ENCODE measurements around the gene DYNLL1. TPM values are rescaled to one million over a fixed set of nuclear protein-coding genes. Genes with fewer than 3 reads are reported as not detected.
"Not testable (repeated sequence)": the region's sequence is repeated elsewhere in the genome, so short reads cannot be mapped to it uniquely, and the experiment has no call there.

Gene DYNLL1
- total RNA-seq, 1 experiment from 2014 or later, result 618 TPM

DNA sequence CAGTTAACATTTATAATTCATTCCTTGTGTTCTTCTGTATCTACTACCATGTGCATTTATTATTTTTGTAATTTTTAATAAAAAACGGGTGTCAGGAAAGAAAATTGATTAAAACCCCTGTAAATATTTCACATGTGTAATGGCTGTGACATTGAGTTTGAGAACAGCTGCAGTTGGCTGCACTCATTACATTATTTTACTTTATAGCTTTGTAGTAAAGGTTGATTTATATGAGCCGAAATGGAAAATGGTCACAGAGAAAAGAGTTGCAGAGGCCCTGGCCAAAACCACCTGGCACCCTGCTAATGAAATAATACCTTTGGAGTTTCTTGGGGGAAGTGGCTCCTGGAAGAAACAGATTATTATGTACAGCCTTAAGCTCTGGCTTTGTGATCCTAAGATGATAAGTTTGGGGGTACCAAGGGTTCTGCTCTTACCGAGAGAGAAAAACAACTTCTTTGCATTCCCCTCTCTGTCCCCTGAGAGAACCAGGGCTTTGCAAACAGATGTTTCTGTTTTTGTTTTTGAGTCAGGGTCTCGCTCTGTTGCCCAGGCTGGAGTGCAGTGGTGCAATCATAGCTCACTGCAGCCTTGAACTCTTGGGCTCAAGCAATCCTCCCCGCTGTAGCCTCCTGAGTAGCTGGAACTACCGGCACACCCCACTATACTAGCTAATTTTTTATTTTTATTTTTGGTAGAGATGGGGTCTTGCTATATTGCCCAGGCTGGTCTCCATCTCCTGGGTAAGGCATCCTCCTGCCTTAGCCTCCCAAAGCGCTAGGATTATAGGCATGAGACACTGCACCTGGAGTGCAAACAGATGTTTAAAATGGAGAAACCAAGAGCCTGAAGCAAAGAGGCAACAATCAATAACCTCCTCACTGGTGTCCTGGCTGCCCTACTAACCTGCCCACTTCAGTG lies 9.7 kb upstream of the DYNLL1 start:
- Histone ChIP-seq H2BK15ac (ENCODE audit: low read depth, low read length) (no peak overlapping the region), H4K5ac (ENCODE audit: insufficient read length, low read depth, low read length) (no peak overlapping the region), H3K56ac (ENCODE audit: insufficient read length, low read depth, low read length) (no peak overlapping the region), H3K4me1 (ENCODE audit: insufficient read depth, low read length) (no peaks in the 10 kb centered on the region), H3K9ac (ENCODE audit: extremely low read depth, insufficient read length, low read length) (no peak overlapping the region), H3K79me2 (ENCODE audit: insufficient read depth, low read length) (no peaks in the 10 kb centered on the region), H2BK12ac (ENCODE audit: insufficient read length, low read depth, low read length) (no peak overlapping the region), H4K20me1 (ENCODE audit: control insufficient read depth, insufficient read depth, insufficient read length) (no peaks in the 10 kb centered on the region), H3K27me3 (ENCODE audit: insufficient read depth, low read length) (no peaks in the 10 kb centered on the region), H3K14ac (ENCODE audit: insufficient read depth, low read length) (no peak overlapping the region), H4K91ac (ENCODE audit: insufficient read length, low read depth, low read length) (no peak overlapping the region), H3K4ac (ENCODE audit: low read depth, low read length) (no peak overlapping the region), H3K4me2 (ENCODE audit: insufficient read depth, insufficient read length, low read length) (no peak overlapping the region), H2BK20ac (ENCODE audit: low read depth, low read length, poor library complexity, severe bottlenecking) (no peak overlapping the region), H2BK5ac (ENCODE audit: insufficient read length, low read length) (no peak overlapping the region), H2AK5ac (ENCODE audit: insufficient read length, low read length) (no peak overlapping the region), H3T11ph (ENCODE audit: low read length) (no peak overlapping the region), H3K79me1 (ENCODE audit: insufficient read depth, low read depth, low read length, poor library complexity, severe bottlenecking) (no peaks in the 10 kb centered on the region), H4K8ac (replicated peaks; ENCODE audit: insufficient read length, low read depth, low read length) (no peak overlapping the region), H3K18ac (ENCODE audit: insufficient read length, low read depth, low read length) (no peak overlapping the region), H3K27ac (ENCODE audit: insufficient read length, low read depth, low read length) (no peak overlapping the region), H3K23ac (ENCODE audit: insufficient read length, low read depth, low read length) (no peak overlapping the region), H3K9me3 (ENCODE audit: control insufficient read depth, low read depth, low read length) (no peaks in the 10 kb centered on the region), H2BK120ac (ENCODE audit: low read depth, low read length, poor library complexity, severe bottlenecking) (no peak overlapping the region), H3K23me2 (ENCODE audit: insufficient read length, low read depth, low read length, poor library complexity, severe bottlenecking) (no peaks in the 10 kb centered on the region), H2AFZ (ENCODE audit: low read length) (no peak overlapping the region)
- Mint-ChIP-seq H3K27ac (no peak overlapping the region; a peak in 1 of 7 replicates), H3K36me3 (ENCODE audit: insufficient read depth in 1 of 3, low read depth in 3 of 3) (peaks cover 0 to 5% (median 2%) of the 10 kb centered on the region in 3 experiments; a peak in 6 of 7 replicates), H3K4me1 (no peaks in the 10 kb centered on the region), H3K9me3 (no peaks in the 10 kb centered on the region), H3K4me3 (no peak overlapping the region), H3K27me3 (ENCODE audit: low read depth) (no peaks in the 10 kb centered on the region)
- DNase-seq, result no peak
- TF ChIP-seq, protein P1, sequence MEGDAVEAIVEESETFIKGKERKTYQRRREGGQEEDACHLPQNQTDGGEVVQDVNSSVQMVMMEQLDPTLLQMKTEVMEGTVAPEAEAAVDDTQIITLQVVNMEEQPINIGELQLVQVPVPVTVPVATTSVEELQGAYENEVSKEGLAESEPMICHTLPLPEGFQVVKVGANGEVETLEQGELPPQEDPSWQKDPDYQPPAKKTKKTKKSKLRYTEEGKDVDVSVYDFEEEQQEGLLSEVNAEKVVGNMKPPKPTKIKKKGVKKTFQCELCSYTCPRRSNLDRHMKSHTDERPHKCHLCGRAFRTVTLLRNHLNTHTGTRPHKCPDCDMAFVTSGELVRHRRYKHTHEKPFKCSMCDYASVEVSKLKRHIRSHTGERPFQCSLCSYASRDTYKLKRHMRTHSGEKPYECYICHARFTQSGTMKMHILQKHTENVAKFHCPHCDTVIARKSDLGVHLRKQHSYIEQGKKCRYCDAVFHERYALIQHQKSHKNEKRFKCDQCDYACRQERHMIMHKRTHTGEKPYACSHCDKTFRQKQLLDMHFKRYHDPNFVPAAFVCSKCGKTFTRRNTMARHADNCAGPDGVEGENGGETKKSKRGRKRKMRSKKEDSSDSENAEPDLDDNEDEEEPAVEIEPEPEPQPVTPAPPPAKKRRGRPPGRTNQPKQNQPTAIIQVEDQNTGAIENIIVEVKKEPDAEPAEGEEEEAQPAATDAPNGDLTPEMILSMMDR (conservative IDR thresholded peaks at IDR 0.05), result no peak
- WGBS (ENCODE audit: extremely low coverage, insufficient read length, low lambda C conversion rate), result no CpG with 5 or more reads among the region's 7 CpGs

DNA sequence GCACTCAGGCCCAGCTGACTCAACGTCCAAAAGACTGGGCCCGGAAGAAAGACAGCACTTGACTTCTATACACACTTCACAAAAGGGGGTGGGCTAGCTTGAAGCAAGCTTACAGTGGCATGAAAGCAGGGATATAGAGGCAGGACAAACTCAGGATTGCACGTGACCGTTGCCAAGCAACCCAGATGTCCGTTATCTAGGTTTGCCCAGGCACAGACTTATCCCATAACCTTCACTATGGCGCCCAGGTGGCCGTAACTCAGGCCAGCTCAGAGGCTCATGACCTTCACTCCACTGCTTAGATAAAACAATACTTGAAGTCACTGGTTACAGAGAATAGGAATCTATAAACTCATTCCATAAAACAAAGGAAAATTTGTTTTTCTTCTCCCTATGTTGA lies 8.4 kb upstream of the DYNLL1 start:
- not testable (repeated sequence) for H3K9ac ChIP-seq (ENCODE audit: extremely low read depth, insufficient read length, low read length); H4K8ac ChIP-seq (replicated peaks; ENCODE audit: insufficient read length, low read depth, low read length); H4K20me1 ChIP-seq (ENCODE audit: control insufficient read depth, insufficient read depth, insufficient read length); H3K4ac ChIP-seq (ENCODE audit: low read depth, low read length); H3K9me3 ChIP-seq (ENCODE audit: control insufficient read depth, low read depth, low read length); H3K27ac Mint-ChIP-seq; H2BK20ac ChIP-seq (ENCODE audit: low read depth, low read length, poor library complexity, severe bottlenecking); H2BK12ac ChIP-seq (ENCODE audit: insufficient read length, low read depth, low read length); H2AK5ac ChIP-seq (ENCODE audit: insufficient read length, low read length); H3K27me3 ChIP-seq (ENCODE audit: insufficient read depth, low read length); H2AFZ ChIP-seq (ENCODE audit: low read length); H3K27me3 Mint-ChIP-seq (ENCODE audit: low read depth); H3K4me1 ChIP-seq (ENCODE audit: insufficient read depth, low read length); H3K4me2 ChIP-seq (ENCODE audit: insufficient read depth, insufficient read length, low read length); H2BK15ac ChIP-seq (ENCODE audit: low read depth, low read length); H4K91ac ChIP-seq (ENCODE audit: insufficient read length, low read depth, low read length); H3K23ac ChIP-seq (ENCODE audit: insufficient read length, low read depth, low read length); H3K18ac ChIP-seq (ENCODE audit: insufficient read length, low read depth, low read length); H2BK5ac ChIP-seq (ENCODE audit: insufficient read length, low read length); H3K14ac ChIP-seq (ENCODE audit: insufficient read depth, low read length); H3K4me1 Mint-ChIP-seq; H3K27ac ChIP-seq (ENCODE audit: insufficient read length, low read depth, low read length); H3T11ph ChIP-seq (ENCODE audit: low read length); H2BK120ac ChIP-seq (ENCODE audit: low read depth, low read length, poor library complexity, severe bottlenecking); H4K5ac ChIP-seq (ENCODE audit: insufficient read length, low read depth, low read length); H3K23me2 ChIP-seq (ENCODE audit: insufficient read length, low read depth, low read length, poor library complexity, severe bottlenecking); H3K79me1 ChIP-seq (ENCODE audit: insufficient read depth, low read depth, low read length, poor library complexity, severe bottlenecking); H3K79me2 ChIP-seq (ENCODE audit: insufficient read depth, low read length); DNase-seq; H3K4me3 Mint-ChIP-seq; H3K56ac ChIP-seq (ENCODE audit: insufficient read length, low read depth, low read length); H3K9me3 Mint-ChIP-seq
- WGBS (ENCODE audit: extremely low coverage, insufficient read length, low lambda C conversion rate), result no CpG with 5 or more reads among the region's 7 CpGs
- H3K36me3 Mint-ChIP-seq (ENCODE audit: insufficient read depth in 1 of 3, low read depth in 3 of 3), result peaks cover 0 to 11% (median 6%) of the 10 kb centered on the region in 3 experiments; a peak in 6 of 7 replicates
